Stimulated activated CD8-positive, alpha-beta memory T cell treated with anti-CD3 and anti-CD28 coated beads, Interleukin-12 subunit alpha, Interleukin-12 subunit beta, amount 100 ng/mL, for 4 hours (primary cell): ENCODE data around the gene PRR13.
"Not testable (repeated sequence)": the region's sequence is repeated elsewhere in the genome, so short reads cannot be mapped to it uniquely, and the experiment has no call there.

Source experiments
- DNase-seq: peaks from one replicate; pipeline ENCODE4 v3.0.0-alpha.2; 2020; ENCODE audit warnings: low read depth

PRR13 gene, protein sequence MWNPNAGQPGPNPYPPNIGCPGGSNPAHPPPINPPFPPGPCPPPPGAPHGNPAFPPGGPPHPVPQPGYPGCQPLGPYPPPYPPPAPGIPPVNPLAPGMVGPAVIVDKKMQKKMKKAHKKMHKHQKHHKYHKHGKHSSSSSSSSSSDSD

DNA sequence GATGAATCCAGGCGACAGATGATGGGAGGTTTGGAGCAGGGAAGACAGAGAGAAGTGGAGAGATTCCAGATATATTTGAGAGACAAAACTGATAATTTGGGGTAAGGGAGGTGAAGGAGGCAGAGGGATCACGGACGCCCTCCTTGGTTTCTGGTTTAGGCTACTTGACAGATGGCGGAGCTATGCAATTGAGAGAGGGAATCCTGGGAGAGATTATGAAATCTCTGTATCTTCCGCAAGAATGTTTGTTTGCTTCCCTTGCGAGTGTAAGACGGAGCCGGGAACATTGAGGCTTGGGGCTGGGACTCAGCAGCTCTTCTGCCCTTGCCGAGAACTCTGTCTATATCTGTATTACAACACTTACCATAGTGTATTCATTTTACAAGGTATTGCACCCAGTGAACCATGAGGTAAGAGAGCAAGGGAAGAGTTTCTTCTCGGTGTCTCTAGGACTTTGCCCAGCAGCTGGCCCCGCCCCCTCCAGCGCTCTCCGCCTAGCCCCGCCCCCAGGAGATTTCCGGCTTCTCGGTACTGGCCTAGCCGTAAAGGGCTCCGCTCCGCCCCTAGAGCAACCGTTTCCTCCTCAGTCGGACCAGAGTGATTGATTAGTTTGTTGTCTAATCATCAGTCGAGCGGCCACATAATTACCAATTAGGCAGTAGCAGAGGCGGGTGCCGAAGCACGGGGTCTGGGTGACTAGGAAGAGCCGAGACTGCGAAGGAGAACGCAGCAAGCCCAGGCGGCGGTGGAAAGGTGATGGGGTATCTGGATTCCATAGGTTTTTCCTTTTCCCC lies at the start of gene PRR13:
Gene PRR13, plus strand, starts transcription at position 695 of the 794 bp plus-strand sequence. CDS start 981 bp downstream, outside the sequence.
- peak; percentile 97 for DNase-seq

DNA sequence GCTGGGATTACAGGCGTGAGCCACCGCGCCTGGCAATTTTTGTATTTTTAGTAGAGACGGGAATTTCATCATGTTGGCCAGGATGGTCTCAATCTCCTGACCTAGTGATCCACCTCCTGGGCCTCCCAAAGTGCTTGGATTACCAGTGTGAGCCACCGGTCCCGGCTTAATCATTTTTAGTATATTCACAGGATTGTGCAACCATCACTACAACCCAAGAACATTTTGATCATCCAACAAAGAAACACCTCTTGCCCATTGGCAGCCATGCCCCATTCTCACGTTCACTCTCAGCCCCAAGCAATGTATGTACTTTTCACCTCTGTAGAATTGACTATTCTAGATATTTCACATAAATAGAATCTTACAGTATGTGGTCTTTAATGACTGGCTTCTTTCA lies 41.6 kb upstream of the PRR13 start:
- DNase-seq, result no peak

DNA sequence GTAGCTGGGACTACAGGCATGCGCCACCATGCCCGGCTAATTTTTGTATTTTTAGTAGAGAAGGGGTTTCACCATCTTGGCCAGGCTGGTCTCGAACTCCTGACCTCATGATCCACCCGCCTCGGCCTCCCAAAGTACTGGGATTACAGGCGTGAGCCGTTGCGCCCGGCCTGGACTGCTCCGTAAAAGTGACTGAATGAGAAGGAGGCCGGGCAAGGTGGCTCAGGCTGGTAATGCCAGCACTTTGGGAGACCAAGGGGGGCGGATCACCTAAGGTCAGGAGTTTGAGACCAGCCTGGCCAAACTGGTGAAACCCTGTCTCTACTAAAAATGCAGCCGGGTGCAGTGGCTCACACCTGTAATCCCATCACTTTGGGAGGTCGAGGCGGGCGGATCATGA lies 39.2 kb upstream of the PRR13 start:
- not testable (repeated sequence) for DNase-seq

DNA sequence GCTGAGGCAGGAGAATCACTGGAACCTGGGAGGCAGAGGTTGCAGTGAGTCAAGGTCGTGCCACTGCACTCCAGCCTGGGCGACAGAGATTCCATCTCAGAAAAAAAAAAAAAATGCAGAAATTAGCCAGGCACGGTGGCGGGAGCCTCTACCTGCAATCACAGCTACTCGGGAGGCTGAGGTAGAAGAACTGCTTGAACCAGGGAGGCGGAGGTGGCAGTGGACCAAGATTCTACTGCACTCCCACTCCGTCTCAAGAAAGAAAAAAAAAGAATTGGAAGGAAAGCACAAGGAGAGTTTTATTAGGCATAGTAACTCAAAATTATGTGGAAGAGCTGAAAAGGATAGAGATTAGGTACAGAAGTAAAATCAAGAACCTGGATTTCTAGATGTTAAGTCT lies 38.7 kb upstream of the PRR13 start:
- DNase-seq, result no peak

DNA sequence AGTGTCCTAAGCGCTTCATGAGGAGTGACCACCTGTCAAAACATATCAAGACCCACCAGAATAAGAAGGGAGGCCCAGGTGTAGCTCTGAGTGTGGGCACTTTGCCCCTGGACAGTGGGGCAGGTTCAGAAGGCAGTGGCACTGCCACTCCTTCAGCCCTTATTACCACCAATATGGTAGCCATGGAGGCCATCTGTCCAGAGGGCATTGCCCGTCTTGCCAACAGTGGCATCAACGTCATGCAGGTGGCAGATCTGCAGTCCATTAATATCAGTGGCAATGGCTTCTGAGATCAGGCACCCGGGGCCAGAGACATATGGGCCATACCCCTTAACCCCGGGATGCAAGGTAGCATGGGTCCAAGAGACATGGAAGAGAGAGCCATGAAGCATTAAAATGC lies 30.6 kb upstream of the PRR13 start:
- DNase-seq, result no peak

DNA sequence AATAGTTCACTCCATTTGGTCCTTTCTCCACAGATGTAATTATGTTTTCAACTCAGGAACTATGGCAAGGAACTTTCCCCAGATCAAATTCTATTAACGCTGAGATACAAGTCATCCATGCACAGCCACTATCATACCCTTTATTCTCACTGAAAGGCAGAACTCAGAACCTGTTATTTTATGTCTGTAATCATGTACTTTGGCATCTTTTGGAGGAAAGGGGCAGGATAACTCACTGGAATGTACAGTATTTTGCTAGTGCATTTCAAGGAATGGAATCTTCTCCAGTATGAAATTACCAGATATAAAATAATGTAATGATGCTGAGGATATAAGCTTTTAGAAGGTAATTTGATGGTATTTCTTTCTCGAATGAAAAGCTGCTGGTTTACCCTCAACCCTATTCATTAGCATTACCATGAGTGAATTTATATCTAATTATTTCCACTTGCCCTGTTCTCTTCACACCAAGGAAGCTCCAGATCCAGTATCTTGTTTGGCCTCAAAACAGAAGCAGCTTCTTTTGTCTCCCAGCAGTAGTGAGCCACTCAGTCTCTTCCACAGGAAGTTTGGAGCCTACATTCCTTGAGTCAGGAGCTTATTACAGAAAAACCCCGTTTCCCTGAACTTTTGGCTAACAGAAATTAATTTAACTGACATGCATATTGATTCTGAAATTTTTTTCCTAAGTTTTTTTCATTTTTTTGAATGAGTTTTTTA lies 27.9 kb upstream of the PRR13 start:
- no peak for DNase-seq

DNA sequence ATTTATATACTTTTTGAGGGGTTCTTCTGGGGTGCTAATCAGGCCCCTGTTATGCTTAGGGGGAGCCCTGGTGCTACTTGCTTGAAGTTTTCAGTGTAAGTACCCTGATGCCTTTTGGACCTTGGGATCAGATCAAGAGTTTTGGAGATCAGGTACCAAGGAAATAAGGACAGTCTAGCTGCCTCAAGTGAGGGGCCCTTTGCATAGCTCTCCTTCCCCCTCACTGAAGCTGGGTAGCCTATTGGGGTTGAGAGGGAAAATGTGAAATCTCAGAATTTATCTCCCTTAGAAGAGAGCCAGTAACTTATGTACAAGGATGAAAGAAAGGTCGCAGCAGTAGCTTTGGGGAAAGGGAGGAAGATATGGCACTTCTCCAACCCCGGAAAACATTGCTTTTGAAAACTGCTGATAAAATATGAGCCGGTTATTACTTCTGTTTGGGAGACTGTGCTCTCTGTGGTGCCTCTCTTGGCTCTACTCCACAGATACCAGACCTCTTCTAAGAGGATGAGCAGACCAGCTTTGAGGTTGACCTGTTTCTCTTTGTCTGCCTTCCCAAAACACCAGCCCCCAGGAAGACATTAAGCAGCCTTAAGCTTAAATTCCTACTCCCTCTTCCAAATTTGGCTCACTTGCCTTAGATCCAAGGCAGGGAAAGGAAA lies 26.6 kb upstream of the PRR13 start:
- no peak for DNase-seq

DNA sequence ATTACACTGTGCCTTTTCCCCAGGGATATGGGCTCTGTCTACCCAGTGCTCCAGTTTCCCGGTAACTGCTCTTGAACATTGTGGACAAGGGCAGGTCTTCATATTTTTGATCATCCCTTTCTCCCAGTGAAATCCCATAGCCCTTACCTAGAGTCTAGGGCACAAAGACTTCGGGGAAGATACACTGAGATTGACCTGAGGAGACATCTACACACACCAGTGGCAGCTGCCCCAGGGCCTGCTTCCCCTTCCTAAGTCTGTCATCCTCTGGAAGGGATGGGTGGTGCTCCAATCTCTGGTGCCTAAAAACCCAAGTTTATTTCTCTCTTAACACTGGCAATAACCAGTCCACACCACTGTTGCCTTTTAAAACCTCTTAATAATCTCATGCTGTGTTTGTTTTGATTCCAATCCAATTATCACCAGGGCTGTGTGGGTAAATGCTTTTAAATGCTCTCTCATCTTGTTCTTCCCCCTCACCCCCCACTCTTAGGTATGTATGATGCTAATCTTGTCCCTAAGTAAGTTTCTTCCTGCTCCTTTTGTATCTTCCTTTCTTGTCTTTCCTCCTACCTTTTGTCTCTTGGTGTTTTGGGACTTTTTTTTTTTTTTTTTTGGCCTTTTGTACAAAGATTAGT lies 25.7 kb upstream of the PRR13 start:
- not testable (repeated sequence) for DNase-seq

DNA sequence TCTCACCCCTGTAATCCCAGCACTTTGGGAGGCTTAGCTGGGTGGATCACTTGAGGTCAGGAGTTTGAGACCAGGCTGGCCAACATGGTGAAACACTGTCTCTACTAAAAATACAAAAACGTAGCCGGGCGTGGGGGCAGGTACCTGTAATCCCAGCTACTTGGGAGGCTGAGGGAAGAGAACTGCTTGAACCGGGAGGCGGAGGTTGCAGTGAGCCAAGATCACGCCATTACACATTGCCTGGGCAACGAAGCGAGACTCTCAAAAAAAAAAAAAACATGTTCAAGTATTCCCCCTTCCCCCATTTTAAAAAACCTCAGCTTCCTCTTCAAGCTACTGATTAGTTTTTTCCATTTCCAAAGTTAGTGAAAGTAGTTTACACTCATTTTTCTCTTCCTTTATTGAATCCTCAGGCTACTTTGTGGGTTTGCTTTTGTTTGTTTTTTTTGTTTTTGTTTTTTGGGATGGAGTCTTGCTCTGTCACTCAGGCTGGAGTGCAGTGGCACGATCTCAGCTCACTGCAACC lies 24.2 kb upstream of the PRR13 start:
- not testable (repeated sequence) for DNase-seq

DNA sequence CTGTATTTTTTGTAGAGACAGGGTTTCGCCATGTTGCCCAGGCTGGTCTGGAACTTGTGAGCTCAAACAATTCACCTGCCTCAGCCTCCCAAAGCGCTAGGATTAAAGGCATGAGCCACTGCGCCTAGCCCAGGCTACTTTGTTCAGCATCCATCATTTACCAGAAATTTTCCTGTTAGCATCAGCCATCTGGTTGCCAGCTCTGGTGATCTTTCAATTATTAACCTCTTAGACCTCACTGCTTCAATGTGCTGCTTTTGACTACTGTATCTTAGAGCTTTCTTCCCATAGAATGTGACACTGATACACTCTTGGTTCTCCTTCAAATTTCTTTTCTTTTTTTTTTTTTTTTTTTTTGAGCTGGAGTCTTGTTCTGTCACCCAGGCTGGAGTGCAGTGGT lies 23.3 kb upstream of the PRR13 start:
- DNase-seq, result no peak

DNA sequence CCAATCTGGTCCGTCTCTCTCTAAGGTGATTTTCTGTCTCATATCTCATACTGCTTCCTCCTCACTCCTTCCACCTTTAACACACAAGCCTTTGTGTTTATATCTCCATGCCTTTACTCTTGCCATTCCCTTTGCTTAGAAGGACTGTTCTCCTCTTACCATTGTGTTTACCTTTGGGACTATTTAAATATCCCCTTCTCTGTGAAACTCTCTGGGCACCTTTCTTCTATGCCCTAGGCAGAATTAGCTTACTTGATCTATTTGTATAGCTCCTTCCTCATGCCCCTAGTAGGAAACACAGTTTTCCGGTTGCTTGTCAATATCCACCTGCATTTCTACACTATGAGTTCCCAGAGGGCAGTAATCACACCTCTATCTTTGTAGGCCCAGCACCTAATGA lies 21.8 kb upstream of the PRR13 start:
- DNase-seq, result no peak

DNA sequence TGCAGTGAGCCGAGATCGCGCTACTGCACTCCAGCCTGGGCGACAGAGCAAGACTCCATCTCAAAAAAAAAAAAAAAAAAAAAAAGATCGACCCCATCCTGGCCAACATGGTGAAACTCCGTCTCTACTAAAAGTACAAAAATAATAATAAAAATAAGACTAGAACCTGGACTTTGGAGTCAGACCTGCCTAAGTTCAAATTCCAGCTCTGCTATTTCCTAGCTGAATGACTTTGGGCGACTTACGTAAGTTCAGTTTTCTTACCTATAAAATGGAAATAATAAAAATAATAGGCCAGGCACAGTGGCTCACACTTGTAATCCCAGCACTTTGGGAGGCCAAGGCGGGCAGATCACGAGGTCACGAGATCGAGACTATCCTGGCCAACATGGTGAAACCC lies 19.3 kb upstream of the PRR13 start:
- not testable (repeated sequence) for DNase-seq

DNA sequence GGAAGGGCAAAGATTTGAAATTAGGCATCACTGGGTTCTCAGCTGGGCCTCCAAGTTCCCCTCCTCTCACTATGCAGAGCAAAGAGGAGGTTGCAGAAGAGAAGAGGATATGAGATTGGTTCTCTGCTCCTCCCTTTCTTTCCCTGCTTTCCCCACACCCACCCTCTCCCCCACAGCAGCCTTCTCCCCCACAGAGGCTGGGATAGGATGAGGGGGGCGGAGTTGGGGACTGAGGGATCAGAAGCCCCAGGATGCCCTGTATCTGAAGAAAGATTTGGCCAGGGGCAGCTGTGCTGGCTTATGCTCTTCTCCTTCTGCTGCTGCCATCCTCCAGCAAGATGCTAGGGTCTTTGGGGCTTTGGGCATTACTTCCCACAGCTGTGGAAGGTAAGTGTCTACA lies 17.9 kb upstream of the PRR13 start, which contains the start of gene AMHR2:
Gene AMHR2, plus strand, starts transcription at position 259 of the 400 bp plus-strand sequence. Its CDS starts 80 bp downstream, at position 339.
- no peak for DNase-seq

DNA sequence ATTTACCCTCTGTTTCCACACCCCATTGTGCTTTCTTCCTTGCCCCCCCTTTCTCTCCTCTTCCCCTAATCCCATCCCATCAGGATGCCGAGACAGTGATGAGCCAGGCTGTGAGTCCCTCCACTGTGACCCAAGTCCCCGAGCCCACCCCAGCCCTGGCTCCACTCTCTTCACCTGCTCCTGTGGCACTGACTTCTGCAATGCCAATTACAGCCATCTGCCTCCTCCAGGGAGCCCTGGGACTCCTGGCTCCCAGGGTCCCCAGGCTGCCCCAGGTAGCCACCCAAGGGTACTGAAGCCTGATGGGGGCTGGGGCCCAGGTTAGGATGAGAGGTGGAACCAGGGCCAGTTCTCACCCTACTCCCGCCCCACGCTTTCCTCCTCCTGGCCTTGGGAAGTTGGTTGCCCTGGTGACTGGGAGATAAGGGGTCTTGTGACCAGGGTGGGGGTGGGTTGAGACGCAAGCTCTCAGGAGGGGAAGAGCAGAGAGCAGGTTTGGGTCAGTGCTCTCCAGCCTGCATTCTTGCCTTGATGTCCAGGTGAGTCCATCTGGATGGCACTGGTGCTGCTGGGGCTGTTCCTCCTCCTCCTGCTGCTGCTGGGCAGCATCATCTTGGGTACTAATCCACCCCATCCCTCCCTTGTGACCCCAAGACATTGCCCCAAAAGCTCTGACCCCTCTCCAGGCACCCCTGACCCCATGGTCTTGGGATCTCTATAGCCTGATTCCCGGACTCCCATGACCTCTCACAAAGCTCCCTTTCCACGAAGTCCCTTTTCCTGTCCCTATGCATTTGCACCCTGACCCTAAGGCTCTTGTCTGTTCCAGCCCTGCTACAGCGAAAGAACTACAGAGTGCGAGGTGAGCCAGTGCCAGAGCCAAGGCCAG lies 16.7 kb upstream of the PRR13 start:
- DNase-seq, result no peak

DNA sequence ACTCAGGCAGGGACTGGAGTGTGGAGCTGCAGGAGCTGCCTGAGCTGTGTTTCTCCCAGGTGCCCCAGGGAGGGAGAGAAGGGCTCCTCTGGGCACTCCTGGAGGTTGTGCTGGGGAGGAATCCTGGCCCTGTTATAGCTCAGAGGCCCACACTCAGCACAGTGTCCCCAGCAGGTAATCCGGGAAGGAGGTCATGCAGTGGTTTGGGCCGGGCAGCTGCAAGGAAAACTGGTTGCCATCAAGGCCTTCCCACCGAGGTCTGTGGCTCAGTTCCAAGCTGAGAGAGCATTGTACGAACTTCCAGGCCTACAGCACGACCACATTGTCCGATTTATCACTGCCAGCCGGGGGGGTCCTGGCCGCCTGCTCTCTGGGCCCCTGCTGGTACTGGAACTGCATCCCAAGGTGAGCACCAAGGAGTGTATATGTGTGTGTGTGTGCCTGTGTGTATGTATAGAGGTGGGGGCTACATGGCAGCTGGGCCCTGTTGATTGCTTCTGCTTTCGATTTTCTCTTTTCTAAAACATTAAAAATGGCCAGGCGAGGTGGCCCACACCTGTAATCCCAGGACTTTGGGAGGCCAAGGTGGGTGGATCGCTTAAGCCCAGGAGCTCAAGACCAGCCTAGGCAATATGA lies 15.9 kb upstream of the PRR13 start:
- no peak for DNase-seq

DNA sequence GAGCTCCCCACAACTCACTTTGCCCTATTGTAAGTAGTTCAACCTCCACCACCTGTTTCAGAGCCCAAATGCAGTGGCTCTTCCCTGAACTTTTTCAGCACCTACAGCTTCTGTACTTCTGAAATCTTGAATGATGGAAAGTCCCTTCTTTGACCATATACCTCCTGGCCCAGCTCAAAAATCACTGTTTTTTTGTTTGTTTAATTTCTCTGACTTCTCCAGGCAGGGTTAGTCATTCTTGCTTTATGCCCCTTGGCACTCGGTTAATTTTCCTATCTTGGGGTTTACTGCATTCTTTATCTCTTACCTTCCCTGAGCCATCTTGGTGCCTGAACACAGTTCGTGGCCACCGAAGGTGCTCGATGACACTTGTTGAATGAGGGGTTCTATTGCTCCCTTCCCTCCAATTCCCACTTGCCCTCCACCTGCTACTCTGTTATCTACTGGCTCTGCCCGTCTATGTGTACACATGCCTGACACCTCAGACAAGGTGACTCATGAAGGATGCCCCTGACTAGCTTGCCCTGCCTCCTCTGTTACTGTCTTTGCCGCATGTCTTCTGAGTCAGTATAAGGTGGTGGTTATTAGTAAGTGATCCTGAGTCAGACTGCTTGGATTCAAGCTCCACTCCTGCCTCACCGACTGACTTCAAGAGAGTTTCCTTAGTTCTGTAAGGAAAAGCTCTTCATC lies 13.5 kb upstream of the PRR13 start:
- no peak for DNase-seq

DNA sequence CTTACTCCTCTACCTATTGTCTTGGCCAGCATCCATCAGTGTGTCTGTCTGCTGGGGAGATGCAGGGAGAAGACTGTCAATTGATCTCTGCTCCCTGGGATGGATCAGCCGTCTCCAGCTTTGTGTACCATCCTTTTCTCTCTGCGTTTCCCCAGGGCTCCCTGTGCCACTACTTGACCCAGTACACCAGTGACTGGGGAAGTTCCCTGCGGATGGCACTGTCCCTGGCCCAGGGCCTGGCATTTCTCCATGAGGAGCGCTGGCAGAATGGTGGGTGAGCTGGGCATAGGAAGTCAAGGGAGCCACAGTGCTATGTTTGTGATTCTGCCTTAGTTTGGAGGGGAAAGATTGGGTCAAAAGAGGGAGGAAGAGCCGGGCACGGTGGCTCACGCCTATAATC lies 12.8 kb upstream of the PRR13 start:
- DNase-seq, result no peak

DNA sequence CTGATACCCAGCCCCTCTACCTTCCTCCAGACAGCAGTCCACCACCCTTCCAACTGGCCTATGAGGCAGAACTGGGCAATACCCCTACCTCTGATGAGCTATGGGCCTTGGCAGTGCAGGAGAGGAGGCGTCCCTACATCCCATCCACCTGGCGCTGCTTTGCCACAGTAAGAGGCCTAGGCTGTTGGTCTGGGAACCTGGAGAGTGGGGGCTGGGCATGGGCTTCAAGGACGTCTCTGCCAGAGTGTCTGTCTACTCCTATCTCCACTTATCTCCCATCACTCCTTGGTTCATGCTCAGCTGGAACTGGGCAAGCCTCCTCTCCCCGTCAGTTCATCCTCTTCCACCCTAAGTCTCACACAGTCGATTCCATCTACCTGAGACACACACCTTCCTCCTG lies 11.4 kb upstream of the PRR13 start:
- DNase-seq, result no peak

DNA sequence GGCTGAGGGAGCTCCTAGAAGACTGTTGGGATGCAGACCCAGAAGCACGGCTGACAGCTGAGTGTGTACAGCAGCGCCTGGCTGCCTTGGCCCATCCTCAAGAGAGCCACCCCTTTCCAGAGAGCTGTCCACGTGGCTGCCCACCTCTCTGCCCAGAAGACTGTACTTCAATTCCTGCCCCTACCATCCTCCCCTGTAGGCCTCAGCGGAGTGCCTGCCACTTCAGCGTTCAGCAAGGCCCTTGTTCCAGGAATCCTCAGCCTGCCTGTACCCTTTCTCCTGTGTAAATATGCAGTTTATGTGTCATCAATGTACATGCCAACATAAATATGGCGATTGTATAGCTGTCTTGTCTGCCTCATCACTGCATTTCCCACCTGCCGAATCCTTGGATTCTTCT lies 10.3 kb upstream of the PRR13 start:
- no peak for DNase-seq

DNA sequence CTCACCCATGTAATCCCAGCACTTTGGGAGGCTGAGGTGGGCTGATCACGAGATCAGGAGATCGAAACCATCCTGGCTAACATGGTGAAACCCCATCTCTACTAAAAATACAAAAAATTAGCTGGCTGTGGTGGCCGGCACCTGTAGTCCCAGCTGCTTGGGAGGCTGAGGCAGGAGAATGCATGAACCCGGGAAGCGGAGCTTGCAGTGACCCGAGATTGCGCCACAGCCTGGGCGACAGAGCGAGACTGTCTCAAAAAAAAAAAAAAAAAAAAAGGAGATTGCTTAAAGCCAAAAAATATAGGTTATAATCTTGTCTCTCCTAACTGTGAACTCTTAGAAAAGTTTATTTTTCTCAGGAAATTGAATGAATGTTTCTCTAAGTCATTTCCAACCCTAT lies 6.2 kb upstream of the PRR13 start:
- DNase-seq, result not testable (repeated sequence)
